GM12865 (cell line): ENCODE measurements around the gene GNB1.

Source experiments
- DNase-seq: peaks from one replicate; pipeline ENCODE4 v3.0.0; 2010; ENCODE audit warnings: low read depth
- H3K4me3 ChIP-seq: 2 replicates; pipeline ENCODE4 v1.5.1; 2011; ENCODE audit warnings: mild to moderate bottlenecking, low read depth, low read length, control low read depth
- CTCF ChIP-seq: IDR thresholded peaks from 2 replicates; pipeline ENCODE4 v1.5.1; 2011; ENCODE audit warnings: low read length, control low read depth, low read depth, inconsistent platforms; ENCODE audit not compliant: insufficient read depth; ENCODE audit errors: missing control alignments

GNB1 gene

GRCh38 chr1:1890506-1891348 is at the start of gene GNB1:
Gene GNB1 (minus strand): TSS chr1:1891087. CDS start chr1:1825453, 65,634 bp downstream.
- H3K4me3 ChIP-seq = peak within 1 kb of the TSS; percentile 92
- TF ChIP-seq CTCF = no peak
- DNase-seq = peak; percentile 95

- H3K4me3 ChIP-seq = no peak overlapping the region
- no peak for TF ChIP-seq CTCF
- DNase-seq = no peak
These were observed 49.2 kb upstream of the GNB1 start for GRCh38 chr1:1940123-1940425.

- no peak overlapping the region for H3K4me3 ChIP-seq
- DNase-seq = no peak
- TF ChIP-seq CTCF = no peak
These were observed 48.6 kb upstream of the GNB1 start for GRCh38 chr1:1939296-1940122.

- no peak overlapping the region for H3K4me3 ChIP-seq
- no peak for DNase-seq
- TF ChIP-seq CTCF = no peak
These were observed 47.9 kb upstream of the GNB1 start for GRCh38 chr1:1938613-1939295.

- DNase-seq = no peak
- no peak for TF ChIP-seq CTCF
- H3K4me3 ChIP-seq = no peak overlapping the region
These were observed 47.3 kb upstream of the GNB1 start for GRCh38 chr1:1938276-1938573.

GRCh38 chr1:1937549-1938275 is 46.8 kb upstream of the GNB1 start:
- no peak overlapping the region for H3K4me3 ChIP-seq
- TF ChIP-seq CTCF = no peak
- DNase-seq = no peak
